GM18909 (cell line): Measurements from ENCODE around the gene CTTN.
"Not testable (repeated sequence)": the region's sequence is repeated elsewhere in the genome, so short reads cannot be mapped to it uniquely, and the experiment has no call there.

Experiments
- ATAC-seq: cut with Tn5 transposase; IDR thresholded peaks from one replicate; pipeline ENCODE4 v1.9.1; 2021; ENCODE audit warnings: mild to moderate bottlenecking; ENCODE audit not compliant: unreplicated experiment, poor library complexity

Gene CTTN

GRCh38 chr11:70407814-70408213, 9.5 kb downstream of the CTTN start:
- ATAC-seq = no peak

GRCh38 chr11:70408326-70408725, 10.0 kb downstream of the CTTN start:
- not testable (repeated sequence) for ATAC-seq

- ATAC-seq = no peak
Measured at GRCh38 chr11:70409437-70409836, 11.1 kb downstream of the CTTN start.

GRCh38 chr11:70409871-70410270, 11.5 kb downstream of the CTTN start:
- no peak for ATAC-seq

GRCh38 chr11:70410276-70411205, 12.2 kb downstream of the CTTN start:
- no peak for ATAC-seq

- no peak for ATAC-seq
Measured at GRCh38 chr11:70411713-70412452, 13.6 kb downstream of the CTTN start.

- ATAC-seq = no peak
Measured at GRCh38 chr11:70413151-70413550, 14.8 kb downstream of the CTTN start.

GRCh38 chr11:70414341-70415100, 16.2 kb downstream of the CTTN start:
- no peak for ATAC-seq

GRCh38 chr11:70415191-70415590, 16.9 kb downstream of the CTTN start:
- ATAC-seq = no peak

- ATAC-seq = no peak
Measured at GRCh38 chr11:70415642-70416395, 17.5 kb downstream of the CTTN start.

GRCh38 chr11:70416881-70417280, 18.6 kb downstream of the CTTN start:
- ATAC-seq = no peak

GRCh38 chr11:70418130-70418529, 19.8 kb downstream of the CTTN start:
- ATAC-seq = no peak

- no peak for ATAC-seq
Measured at GRCh38 chr11:70419307-70420007, 21.1 kb downstream of the CTTN start.

- no peak for ATAC-seq
Measured at GRCh38 chr11:70420008-70420464, 21.7 kb downstream of the CTTN start.

GRCh38 chr11:70420496-70420895, 22.2 kb downstream of the CTTN start:
- ATAC-seq = no peak

GRCh38 chr11:70421123-70421522, 22.8 kb downstream of the CTTN start:
- ATAC-seq = no peak

- ATAC-seq = no peak
Measured at GRCh38 chr11:70422692-70423522, 24.6 kb downstream of the CTTN start.
